Measurements from ENCODE around the gene DENND2A. TPM values are rescaled to one million over a fixed set of nuclear protein-coding genes. Genes with fewer than 3 reads are reported as not detected.
A peak's percentile ranks its signal among the peaks of the same experiment; 100 is the strongest.

DENND2A gene
- total RNA-seq, 4 donors from 2014 or later: 0.73 to 2.6 (median 1.6) TPM

DNA sequence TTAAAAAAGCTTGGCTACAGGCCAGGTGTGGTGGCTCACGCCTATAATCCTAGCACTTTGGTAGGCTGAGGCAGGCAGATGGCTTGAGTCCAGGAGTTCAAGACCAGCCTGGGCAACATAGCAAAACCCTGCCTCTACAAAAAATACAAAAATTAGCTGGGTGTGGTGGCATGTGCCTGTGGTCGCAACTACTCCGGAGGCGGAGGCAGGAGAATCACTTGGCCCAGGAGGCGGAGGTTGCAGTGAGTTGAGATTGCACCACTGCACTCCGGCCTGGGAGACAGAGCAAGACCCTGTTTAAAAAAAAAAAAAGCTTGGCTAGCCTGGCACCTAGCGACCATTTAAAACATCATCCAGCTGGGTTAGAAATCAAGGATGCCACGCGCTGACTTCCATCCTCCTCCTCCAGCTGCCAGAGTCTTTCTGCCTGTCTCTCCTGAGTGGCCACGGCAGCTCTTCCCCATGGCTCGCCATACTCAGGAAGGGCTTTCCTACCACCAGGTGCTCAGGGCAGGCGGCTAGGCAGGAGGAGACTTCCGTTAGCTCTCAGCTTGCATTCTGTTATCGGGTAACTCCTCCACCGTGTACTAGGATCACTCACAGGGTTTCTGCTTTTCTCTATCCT, 45.0 kb downstream of the DENND2A start:
- Histone ChIP-seq H3K4me3 (no peak overlapping the region), H3K4me1 (no peaks in the 10 kb centered on the region), H3K27ac (peak overlapping the region in 3 of 4 donors; percentile 4 to 22 (median 20)), H3K27me3 (no peaks in the 10 kb centered on the region), H3K36me3 (no peaks in the 10 kb centered on the region), H3K9me3 (no peaks in the 10 kb centered on the region)
- ATAC-seq: no peak
- intact Hi-C loops (cut with DNase I; ENCODE audit: low total_unique reads): no loop called here
- in situ Hi-C loops (cut with MboI; ENCODE audit: low sequenced_read_pairs in 4 of 4): no loop called here
- no peak for DNase-seq
- TF ChIP-seq, protein P1, sequence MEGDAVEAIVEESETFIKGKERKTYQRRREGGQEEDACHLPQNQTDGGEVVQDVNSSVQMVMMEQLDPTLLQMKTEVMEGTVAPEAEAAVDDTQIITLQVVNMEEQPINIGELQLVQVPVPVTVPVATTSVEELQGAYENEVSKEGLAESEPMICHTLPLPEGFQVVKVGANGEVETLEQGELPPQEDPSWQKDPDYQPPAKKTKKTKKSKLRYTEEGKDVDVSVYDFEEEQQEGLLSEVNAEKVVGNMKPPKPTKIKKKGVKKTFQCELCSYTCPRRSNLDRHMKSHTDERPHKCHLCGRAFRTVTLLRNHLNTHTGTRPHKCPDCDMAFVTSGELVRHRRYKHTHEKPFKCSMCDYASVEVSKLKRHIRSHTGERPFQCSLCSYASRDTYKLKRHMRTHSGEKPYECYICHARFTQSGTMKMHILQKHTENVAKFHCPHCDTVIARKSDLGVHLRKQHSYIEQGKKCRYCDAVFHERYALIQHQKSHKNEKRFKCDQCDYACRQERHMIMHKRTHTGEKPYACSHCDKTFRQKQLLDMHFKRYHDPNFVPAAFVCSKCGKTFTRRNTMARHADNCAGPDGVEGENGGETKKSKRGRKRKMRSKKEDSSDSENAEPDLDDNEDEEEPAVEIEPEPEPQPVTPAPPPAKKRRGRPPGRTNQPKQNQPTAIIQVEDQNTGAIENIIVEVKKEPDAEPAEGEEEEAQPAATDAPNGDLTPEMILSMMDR (IDR thresholded peaks at IDR 0.05 in 4 of 5, conservative IDR thresholded peaks at IDR 0.05 in 1 of 5): no peak
- no peak for TF ChIP-seq POLR2A (IDR thresholded peaks at IDR 0.05)

- intact Hi-C loops (cut with DNase I; ENCODE audit: low total_unique reads): no loop called here
- peak; percentile 11 to 25 for DNase-seq
- no peak overlapping the region for H3K4me3 ChIP-seq
- ATAC-seq: peak in 1 of 2 donors; percentile 45
- in situ Hi-C loops (cut with MboI; ENCODE audit: low sequenced_read_pairs in 4 of 4): no loop called here
- no peaks in the 10 kb centered on the region for H3K9me3 ChIP-seq
- no peak for TF ChIP-seq POLR2A (IDR thresholded peaks at IDR 0.05)
- TF ChIP-seq, protein P1 (IDR thresholded peaks at IDR 0.05 in 4 of 5, conservative IDR thresholded peaks at IDR 0.05 in 1 of 5): no peak
- H3K27me3 ChIP-seq: no peaks in the 10 kb centered on the region
- H3K27ac ChIP-seq: peak overlapping the region in 3 of 4 donors; percentile 22 to 39 (median 26)
- no peaks in the 10 kb centered on the region for H3K4me1 ChIP-seq
- no peaks in the 10 kb centered on the region for H3K36me3 ChIP-seq
Observed at GRCh38 chr7:140594131-140594691, 46.4 kb downstream of the DENND2A start.

- intact Hi-C loops (cut with DNase I; ENCODE audit: low total_unique reads) (no loop called here), in situ Hi-C loops (cut with MboI; ENCODE audit: low sequenced_read_pairs in 4 of 4) (no loop called here)
- Histone ChIP-seq H3K4me1 (no peaks in the 10 kb centered on the region), H3K9me3 (no peaks in the 10 kb centered on the region), H3K27ac (peak overlapping the region in 1 of 4 donors; percentile 39), H3K27me3 (no peaks in the 10 kb centered on the region), H3K4me3 (no peak overlapping the region), H3K36me3 (no peaks in the 10 kb centered on the region)
- no peak for ATAC-seq
- no peak for DNase-seq
- TF ChIP-seq, protein P1 (IDR thresholded peaks at IDR 0.05 in 4 of 5, conservative IDR thresholded peaks at IDR 0.05 in 1 of 5): no peak
- no peak for TF ChIP-seq POLR2A (IDR thresholded peaks at IDR 0.05)
Observed at GRCh38 chr7:140593672-140593982, 47.0 kb downstream of the DENND2A start.

- Histone ChIP-seq H3K9me3 (no peaks in the 10 kb centered on the region), H3K4me3 (no peak overlapping the region), H3K4me1 (no peaks in the 10 kb centered on the region), H3K36me3 (no peaks in the 10 kb centered on the region), H3K27ac (peak overlapping the region in 1 of 4 donors; percentile 39), H3K27me3 (no peaks in the 10 kb centered on the region)
- ATAC-seq (no peak), DNase-seq (no peak)
- in situ Hi-C loops (cut with MboI; ENCODE audit: low sequenced_read_pairs in 4 of 4): no loop called here
- intact Hi-C loops (cut with DNase I; ENCODE audit: low total_unique reads): no loop called here
- no peak for TF ChIP-seq POLR2A (IDR thresholded peaks at IDR 0.05)
- TF ChIP-seq, protein P1 (IDR thresholded peaks at IDR 0.05 in 4 of 5, conservative IDR thresholded peaks at IDR 0.05 in 1 of 5): no peak
Observed at GRCh38 chr7:140592964-140593671, 47.5 kb downstream of the DENND2A start.
